Esophagus squamous epithelium (tissue), 4 donors: ENCODE measurements around the gene NPIPA5.

ENCODE experiments used
- CTCF ChIP-seq, 6 experiments: fragments of 450-650 bp in 4 of 6; fragments of 200-600 bp in 2 of 6; sonication (generic) in 2 of 6; IDR thresholded peaks; one replicate each; pipeline ENCODE4 v1.5.1; 2016 to 2019; ENCODE audit warnings: antibody characterized with exemption in 6 of 6, mild to moderate bottlenecking in 4 of 6, moderate library complexity in 4 of 6
- POLR2A ChIP-seq, 4 donors: fragments of 450-650 bp; IDR thresholded peaks; one replicate each; pipeline ENCODE4 v1.6.1; 2017; ENCODE audit warnings: antibody characterized with exemption in 4 of 4, mild to moderate bottlenecking in 4 of 4, moderate library complexity in 3 of 4

- no peak for TF ChIP-seq POLR2A (IDR thresholded peaks at IDR 0.05)
- TF ChIP-seq CTCF (IDR thresholded peaks at IDR 0.05): no peak
These were observed 44.1 kb upstream of the NPIPA5 start for GRCh38 chr16:15422222-15422621.
